HG03139 (cell line): Measurements from ENCODE around the gene PLEKHM3.
"Not testable (repeated sequence)": the region's sequence is repeated elsewhere in the genome, so short reads cannot be mapped to it uniquely, and the experiment has no call there.

ENCODE experiments used
- ATAC-seq: cut with Tn5 transposase; IDR thresholded peaks from one replicate; pipeline ENCODE4 v1.9.1; 2021; ENCODE audit not compliant: unreplicated experiment

The PLEKHM3 gene

DNA sequence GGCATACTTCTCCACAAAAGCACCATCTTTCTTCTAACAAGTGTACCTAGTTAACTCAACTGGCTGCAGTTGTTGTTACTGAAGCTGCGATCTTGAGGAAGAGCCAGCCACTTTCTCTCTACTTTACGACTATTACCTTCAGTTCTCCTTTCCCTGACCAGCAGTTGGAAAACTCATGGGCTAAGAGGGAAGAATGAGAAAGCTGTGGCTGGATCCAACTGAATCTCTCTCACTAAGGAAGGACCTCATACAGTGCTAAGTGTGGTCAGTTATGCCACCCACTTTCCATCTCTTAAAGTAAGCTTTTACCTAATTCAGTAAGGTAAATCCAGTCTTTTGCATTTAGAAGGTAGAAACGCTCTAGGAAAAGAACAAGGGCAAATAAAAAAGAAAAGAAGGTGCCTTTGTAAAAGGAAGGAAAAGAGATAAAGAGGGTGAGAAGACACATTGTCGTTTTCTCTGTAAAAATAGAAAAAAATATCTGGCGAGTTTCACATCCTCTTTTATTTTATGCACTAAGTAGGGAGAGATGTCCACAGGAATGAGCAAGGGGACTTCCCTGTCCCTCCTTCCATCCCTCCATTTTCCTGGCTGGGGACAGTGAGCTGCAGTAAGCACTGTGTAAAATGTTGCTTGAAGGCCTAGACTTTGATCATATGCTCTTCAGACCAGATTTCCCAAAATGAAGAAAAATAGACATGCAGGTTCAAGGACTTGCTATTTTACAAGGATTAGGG, 73.4 kb downstream of the PLEKHM3 start:
- no peak for ATAC-seq

DNA sequence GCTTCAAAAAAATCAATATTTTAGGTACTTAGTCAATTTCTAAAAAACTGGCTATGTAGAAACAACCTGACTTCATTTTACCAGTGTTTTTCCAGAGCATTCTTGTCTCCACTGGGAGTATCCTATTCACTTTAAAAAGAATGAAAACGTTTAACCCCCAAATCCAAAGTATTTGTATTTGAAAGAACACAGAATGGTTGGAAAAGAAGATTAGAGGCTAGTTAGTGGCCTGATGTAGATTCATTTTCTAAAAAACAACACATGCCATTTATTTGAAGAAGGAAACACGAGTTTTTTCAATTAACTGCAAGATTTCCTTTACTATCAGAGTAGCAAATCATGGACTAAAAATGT, 74.6 kb downstream of the PLEKHM3 start:
- ATAC-seq = no peak

DNA sequence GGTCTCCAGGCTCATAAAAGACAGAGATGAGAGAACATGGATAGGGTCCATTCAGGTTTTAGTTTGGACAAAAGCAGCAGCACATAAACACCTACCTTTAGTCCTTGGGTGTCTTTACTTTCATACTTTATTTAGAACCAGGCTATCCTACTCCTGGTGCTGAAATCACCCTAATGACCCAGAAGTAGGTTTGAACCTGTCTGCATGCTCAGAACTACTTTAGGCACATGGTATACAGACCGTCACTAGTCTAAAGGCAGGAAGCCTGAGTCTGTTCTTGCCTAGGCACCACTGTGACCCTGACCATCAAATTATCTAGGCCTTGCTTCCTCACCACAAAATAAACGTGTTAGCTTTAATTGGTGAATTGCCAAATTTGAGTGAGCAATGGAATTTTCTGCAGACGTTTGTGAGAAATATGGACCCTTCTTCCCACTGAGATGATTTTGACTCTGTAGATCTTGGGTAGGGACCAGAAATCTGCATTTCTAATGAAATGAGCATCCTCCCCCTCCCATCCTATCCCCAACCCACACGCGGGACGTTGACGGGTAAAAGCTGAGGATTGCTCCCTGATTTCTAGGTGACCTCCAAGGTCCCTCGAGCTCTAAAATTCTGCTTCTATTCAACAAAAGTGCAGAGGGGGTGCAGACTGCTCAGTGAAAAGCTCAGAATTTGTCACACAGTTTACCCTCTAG, 75.1 kb downstream of the PLEKHM3 start:
- ATAC-seq = no peak

DNA sequence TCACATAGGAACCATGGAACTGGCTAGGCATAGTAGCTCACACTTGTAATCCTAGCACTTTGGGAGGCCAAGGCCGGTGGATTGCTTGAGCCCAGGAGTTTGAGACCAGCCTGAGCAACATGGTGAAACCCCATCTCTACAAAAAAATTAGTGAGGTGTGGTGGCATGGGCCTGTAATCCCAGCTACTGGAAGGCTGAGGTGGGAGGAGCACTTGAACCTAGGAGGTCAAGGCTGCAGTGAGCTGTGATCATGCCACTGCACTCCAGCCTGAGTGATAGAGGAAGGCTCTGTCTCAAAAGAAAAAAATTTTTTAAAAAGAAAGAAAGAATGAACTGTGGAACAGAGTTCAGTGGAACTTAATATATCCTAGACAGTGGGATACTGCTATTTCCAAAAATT, 76.1 kb downstream of the PLEKHM3 start:
- ATAC-seq = not testable (repeated sequence)

DNA sequence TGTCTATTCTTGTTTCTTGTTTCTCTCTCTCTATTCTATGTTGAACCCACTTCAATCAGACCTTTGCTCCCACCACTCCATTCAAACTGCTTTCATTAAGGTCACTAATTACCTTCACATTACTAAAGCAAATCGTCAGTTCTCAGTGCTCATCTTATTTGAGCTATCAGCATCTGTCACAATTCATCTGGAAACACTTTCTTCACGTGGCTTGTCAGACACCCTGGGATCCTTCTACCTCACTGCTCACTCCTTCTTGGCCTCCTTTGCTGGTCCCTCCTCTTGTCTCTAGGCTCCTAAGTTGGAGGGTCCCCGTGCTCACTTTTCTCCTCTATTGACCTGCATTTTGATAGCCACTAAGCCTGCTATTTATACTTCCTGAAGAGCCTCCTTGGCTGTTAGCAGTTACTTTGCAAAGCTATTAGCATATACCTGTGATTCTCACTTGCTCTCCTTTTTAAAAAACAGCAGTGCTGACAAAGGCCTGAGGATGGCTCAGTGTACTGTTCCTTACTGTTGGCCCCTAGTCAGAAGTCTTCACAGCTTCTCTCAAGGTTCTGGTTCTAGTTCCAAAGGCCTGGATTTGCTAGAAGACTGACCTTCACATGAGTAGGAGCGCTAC, 80.2 kb downstream of the PLEKHM3 start:
- no peak for ATAC-seq

DNA sequence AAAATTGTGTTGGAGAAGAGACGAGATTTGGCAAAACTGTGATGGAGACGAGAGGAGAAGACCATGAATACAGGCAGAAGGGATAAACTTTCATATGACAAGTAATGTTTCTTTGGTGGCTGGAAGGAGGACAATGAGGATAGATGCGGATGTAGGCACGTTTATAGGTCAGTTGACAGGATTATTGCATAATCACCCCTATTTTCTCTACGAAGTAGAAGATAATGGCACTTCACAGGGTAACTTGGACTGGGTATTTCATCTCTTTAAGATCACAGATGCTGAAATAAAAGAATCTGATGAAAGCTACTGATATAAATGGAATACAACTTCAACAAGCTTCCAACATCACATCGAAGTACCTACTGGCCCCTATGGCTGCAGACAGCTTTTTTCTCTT, 81.0 kb downstream of the PLEKHM3 start:
- no peak for ATAC-seq

DNA sequence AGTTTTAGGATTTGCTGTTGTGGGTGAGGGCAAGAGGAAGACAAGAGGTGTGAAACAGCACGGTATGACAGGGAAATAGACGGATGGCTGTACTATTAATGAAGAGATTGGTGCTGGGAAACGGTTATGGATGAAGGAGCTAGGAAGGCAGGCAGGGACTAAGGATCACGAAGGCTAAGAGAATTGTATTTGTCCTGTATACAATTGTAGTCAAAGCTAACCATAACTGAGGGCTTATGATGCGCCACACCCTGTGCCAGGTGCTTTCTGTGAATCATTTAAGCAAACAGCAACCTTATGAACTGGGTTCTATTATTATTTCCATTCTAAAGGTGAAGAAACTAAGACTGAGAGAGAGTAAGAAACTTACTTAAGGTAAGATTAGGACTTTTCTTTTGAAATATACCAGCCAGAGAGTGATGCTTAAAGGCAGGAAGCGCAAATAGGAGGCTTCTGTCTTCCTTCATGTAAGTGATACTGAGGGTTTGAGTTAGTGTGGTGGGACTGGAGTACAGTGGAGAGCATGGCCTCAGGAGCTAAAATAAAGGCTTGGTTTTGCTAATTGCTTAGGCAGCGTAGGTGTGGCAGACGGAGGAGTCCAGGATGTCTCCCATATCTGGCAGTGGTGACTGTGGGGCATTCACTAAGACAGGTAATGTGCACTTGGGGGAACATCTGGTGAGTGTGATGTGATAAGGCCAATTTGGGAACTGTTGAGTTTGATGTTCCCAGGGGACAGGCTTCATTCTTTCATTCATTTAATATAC, 85.8 kb downstream of the PLEKHM3 start:
- ATAC-seq = no peak

DNA sequence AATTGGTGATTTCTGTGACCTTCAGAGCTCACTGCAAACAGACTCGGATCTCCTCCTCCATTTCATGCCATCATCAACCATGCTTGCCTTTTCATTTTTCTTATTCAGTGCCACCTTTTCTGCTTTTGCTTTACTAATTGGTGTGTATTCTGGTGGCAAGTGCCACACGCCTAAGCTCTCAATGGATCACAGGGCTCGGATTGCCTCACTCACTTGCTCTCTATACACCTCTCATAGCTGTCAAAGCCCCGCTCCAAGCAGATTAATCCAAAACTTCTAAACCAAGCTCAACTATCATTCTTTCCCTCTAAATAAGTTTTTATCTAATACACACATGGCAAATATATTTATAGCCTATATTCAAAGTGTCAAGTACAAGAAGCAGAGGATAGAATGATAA, 86.4 kb downstream of the PLEKHM3 start:
- ATAC-seq = no peak

DNA sequence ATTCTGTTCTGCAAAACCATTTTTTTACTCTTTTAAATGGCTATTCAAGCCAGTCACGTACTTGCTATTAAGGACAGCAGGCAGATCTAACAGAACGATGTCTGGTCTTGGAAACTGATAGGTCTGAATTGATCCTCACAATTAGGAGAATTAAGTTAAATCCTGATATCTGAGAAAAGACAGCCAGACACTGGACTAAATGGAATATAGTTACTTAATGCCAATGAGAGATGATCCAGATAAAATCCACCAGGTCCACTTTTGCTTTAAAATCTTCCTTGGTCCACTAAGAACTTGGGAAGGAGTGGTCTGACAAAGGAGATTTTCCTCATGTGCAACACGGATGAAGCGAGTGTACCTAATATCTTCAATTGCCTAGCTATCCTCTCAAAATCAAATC, 86.9 kb downstream of the PLEKHM3 start:
- ATAC-seq = no peak

DNA sequence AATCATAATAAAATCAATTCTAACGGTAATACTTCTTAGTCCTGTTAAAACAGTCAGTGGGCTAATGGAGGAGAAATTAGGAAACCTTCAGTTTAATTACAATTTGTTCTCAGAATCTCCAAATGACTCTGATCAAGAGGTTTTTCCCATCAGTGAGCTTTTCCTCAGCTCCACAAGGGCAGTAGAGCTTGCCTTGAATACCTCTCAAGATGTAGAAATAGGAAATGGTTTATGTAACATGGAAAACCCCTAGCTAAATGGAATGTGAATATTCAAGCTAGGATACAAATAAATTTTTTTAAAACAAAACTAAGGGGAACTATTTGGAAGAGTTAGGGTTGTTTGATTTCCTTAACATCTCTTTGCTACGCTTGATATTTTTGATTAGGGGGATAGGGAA, 87.5 kb downstream of the PLEKHM3 start:
- ATAC-seq = no peak

DNA sequence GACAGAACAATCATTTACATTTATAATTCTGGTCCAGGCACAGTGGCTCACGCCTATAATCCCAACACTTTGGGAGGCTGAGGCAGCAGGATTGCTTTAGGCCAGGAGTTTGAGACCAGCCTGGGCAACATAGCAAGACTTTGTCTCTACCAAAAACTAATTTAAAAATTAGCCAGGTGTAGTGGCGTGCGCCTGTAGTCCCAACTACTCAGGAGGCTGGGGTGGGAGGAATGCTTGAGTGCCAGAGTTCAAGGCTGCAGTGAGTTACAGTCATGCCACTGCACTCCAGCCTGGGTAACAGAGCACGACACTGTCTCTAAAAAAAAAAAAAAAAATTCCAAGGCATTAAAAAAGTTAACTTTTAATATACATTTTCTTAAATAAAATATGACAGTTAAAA, 88.1 kb downstream of the PLEKHM3 start:
- no peak for ATAC-seq

DNA sequence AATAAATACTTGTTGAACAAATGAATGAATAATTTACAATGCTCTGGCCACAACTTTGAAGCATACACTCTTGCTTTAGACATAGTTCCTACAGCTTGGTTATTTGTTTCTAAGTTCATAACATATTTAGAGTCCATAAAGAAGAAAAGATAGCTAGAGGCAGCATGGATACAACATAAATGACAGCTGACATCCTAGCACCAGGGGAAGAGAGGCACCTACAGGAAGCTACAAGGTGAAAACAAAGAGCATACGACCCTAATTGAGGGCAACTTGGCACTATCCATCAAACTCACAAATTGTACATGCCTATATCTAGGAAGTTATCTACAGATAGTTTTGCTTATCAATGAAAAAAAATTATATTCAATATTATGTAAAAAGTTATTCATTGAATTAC, 88.9 kb downstream of the PLEKHM3 start:
- ATAC-seq = no peak

DNA sequence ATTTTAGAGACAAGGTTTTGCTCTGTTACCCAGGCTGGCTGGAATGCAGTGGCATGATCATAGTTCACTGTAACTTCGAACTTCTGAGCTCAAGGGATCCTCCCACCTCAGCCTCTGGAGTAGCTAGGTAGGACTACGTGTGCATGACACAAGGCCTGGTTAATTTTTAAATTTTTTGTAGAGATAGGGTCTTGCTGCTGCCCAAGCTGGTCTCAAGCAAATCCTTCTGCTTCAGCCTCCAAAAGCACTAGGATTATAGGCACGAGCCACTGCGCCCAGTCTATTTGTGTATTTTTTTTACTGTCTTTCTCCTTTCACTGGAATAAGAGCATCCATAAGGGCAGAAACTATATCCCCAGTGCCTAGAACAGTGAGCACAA, 89.3 kb downstream of the PLEKHM3 start:
- no peak for ATAC-seq

DNA sequence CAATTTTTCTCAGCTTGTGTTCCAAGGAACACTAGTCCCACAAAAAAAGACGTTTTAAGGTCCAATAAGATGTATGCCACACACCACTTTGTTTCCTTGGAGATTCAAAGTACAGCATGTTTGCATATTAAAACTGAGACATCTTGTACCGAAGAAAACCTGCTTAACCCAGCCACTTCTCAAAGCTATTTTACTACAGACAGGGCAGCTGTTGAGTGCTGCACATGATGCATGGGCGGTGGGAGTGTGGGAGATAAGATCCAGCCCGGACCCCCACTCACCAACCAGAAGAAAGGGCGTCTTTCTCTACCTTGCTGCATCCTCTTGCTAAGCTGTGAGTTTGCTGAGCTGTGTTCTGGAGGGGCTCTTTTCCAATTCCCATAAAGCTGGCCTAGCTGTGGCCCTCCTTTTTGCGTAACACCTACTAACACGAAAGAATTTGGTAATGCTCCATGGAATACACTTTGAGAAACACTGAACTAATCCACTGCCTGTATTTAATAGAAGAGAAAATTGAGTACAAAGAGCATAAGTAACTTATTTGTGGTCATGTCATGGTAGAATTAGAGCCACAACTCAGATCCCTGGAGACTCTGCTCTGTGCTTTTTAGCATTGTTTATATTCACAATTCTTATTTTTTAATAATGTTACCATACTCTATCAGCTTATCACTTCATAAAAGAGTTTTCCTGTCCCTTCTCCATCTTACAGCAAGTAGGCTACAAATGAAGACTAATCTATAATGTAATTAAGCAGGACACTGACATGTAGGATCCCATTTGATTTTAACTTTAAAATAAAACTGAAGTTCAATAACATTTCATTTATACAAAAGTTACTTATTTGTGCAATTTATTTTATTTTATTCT, 90.0 kb downstream of the PLEKHM3 start:
- ATAC-seq = no peak

DNA sequence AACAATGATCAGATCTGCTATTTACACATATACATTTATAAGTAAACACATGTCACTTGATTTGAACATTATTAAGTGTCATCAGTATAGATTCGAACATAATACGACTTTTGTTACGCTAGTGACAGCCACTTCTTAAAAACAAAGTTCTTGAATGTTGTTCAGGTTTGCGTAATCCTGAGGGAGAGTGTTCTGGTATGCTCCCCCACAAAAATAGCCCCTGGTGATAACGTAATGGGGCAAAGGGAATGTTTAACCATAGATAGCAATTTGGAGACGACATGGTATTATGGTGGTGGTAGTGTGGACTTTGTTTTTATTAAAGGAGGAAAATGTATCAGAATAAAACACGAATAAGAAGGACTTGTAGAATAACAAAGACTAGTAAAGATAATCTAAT, 90.6 kb downstream of the PLEKHM3 start:
- ATAC-seq = no peak

DNA sequence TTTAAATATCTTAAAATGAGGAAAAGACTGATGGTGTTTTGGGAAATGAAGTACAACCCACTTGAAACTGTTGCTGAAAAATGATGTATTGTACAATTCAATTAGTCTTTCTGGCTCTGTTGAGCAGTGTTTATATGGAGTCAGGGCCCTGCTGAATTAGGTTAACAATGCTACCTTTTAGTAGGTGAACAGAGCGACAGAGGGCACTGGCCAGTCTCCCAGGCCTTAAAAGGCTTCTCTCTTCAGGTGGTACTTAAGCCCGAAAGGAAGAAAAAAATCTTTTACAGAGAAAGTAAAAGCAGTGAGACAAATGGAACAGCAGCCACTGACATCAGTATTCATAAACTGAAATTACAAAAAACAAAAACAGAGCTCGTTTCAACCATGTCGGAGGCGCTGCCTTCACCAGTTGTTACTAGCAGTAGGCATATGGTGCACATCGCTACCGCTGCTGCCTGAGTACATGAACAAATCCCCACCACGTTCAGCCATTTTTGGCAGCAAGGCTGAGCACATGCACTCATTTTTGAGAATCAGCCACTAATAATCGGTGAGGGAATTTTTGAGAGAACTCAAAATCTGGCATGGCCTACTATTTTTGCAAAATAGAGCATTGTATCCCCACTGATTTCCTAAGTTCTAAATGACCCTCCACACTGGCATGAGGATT, 91.8 kb downstream of the PLEKHM3 start:
- ATAC-seq = no peak

DNA sequence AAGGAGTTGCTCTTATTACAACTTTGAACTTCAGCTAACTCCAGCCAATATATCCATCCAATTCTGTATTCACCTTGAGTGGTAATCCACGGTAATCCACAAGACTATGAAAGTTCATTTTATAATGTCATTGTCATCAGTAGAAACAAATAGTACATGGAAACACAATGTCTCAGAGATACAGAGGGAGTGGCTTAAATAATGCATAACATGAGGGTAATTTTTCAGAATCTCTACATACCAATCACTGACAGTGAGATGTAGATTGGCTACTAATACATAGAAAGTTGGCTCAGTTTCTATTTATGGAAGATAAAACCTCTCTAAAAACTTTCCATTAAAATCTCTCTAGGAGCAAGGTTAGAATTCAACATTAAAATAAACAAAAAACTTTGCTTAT, 93.2 kb downstream of the PLEKHM3 start:
- no peak for ATAC-seq

DNA sequence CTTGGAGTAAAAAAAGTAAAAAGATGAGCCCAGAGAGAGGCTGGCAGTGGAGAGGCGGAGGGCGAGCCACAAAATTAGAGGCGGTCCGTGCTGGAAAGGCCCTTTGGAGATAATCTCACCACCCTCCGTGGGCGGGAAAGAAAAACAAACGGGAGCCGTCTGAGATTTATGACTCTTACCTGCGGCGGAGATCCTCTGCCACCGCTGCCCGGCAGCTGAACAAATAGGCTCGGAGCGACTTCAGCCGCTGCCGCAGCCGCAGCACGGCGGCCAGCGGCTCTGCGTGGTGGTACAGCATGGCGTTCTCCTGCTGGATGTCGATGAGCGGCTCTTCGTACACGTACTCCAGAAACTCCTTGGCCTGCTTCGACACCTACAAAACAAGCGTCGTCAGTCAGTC, 94.6 kb downstream of the PLEKHM3 start:
- no peak for ATAC-seq

DNA sequence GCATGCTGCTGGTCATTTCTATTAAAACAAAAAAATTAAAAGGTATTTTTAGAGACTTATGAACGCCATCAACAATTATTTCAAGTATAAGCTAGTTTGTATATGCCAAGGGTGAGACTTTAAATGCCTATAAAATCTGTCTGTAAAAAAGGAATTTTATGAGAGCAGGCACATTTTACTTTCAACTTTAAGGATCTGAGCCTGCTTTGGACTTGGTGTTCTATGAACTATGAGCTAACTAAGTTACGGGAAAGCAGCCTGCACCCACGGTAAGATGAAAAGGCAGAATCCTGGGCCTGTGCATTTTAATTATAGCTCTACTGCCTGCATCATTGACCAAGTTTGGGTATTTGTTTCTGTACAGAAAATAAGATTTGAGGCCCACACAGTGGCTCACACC, 95.4 kb downstream of the PLEKHM3 start:
- no peak for ATAC-seq

DNA sequence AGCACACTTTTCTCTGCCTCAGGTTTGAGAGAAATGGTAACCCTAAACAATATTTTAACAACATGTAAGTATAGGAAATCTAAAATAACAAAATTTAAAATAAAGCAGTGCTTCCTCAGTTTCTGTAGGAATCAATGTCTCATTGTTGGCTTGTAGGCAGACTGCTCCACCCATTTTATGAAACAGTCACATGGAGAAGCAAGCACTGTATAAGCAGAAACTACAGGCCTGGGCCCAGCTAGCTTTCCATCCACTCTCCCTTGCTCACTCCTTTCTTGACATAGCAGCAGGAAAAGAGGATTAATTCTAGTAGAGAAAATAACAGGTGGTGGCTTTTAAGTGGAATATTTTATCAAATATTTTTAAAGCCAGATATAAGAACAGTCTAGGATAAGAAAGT, 97.2 kb downstream of the PLEKHM3 start:
- no peak for ATAC-seq
